Stimulated activated CD4-positive, alpha-beta T cell treated with anti-CD3 and anti-CD28 coated beads, Interleukin-2, amount 100 ng/mL, for 48 hours (primary cell): ENCODE data around the gene AKAP3.
A peak's percentile ranks its signal among the peaks of the same experiment; 100 is the strongest.

Experiments used
- DNase-seq, 2 donors: peaks; one replicate each; pipeline ENCODE4 v3.0.0-alpha.2; 2020

The AKAP3 gene

GRCh38 chr12:4648501-4649357 lies at the start of gene AKAP3, which contains the start of gene NDUFA9:
TSS of gene AKAP3 (minus strand) at chr12:4649051. CDS start at chr12:4638196, 10,855 bp downstream.
TSS of gene NDUFA9 (plus strand) at chr12:4649114. CDS start at chr12:4649127, 13 bp downstream.
- DNase-seq = peak; percentile 65 to 70

- no peak for DNase-seq
Measured at GRCh38 chr12:4690760-4691159, 41.9 kb upstream of the AKAP3 start.

- DNase-seq = no peak
Measured at GRCh38 chr12:4685317-4685716, 36.5 kb upstream of the AKAP3 start.

GRCh38 chr12:4681732-4682131 lies 32.9 kb upstream of the AKAP3 start:
- no peak for DNase-seq

- no peak for DNase-seq
Measured at GRCh38 chr12:4679711-4680110, 30.9 kb upstream of the AKAP3 start.

DNA sequence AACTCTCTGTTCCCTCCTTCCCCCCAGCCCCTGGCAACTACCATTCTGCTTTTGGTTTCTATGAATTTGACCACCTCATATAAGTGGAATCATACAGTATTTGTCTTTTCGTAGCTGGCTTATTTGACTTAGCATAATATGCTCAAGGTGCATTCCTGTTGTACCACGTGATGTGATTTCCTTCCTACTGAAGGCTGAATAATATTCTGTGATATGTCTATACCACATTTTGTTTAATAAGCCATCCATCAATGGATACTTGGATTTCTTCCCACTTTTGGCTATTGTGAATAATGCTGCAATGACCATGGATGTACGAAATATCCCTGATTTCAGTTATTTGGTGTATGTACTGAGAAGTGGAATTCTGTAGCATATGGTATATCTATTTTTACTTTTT lies 16.4 kb upstream of the AKAP3 start:
- DNase-seq = no peak

GRCh38 chr12:4663971-4664505 lies 15.2 kb upstream of the AKAP3 start:
- DNase-seq = no peak

DNA sequence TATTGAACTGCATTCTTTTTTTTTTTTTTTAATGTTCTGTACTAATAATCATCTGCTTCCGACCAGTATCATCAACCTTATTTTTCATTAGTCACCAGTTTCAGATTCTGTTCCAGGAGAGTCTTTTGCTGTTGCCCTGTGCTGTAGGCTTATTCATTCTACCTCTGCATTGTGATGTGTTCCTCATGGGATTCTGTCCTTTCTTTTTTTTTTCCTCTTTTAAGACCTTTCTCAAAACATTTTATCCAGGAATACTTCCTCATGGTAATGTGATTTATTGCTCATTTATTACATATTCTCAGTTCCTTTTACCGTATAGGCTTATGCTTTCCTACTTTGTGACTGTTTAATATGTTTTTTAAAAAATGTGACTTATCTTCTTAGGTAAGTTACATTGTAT lies 4.8 kb upstream of the AKAP3 start:
- DNase-seq = no peak

DNA sequence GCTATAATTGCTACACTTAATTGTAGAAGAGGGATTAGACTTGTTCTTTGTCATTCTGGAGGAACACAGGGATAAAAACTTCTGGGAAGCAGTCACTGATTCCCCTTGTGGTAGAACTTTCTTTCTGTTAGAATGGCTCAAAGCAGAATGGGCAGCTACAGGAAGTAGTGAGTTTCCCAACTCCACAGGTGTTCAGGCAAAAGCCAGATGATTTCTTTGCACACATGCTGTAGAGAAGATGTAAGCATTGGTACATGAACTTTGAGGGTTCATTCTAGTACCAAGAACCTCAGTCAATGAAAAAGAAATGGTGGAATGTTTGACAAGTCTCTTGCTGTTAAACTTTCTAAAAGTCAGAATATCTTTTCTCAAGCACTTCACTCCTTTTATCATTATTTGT lies 4.4 kb upstream of the AKAP3 start:
- DNase-seq = no peak

- DNase-seq = no peak
Measured at GRCh38 chr12:4649358-4649661, 459 bp upstream of the AKAP3 start.

- no peak for DNase-seq
Measured at GRCh38 chr12:4648104-4648500, 749 bp downstream of the AKAP3 start.

GRCh38 chr12:4645023-4645422 lies 3.8 kb downstream of the AKAP3 start:
- DNase-seq = no peak

- DNase-seq = no peak
Measured at GRCh38 chr12:4643747-4644146, 5.1 kb downstream of the AKAP3 start.

DNA sequence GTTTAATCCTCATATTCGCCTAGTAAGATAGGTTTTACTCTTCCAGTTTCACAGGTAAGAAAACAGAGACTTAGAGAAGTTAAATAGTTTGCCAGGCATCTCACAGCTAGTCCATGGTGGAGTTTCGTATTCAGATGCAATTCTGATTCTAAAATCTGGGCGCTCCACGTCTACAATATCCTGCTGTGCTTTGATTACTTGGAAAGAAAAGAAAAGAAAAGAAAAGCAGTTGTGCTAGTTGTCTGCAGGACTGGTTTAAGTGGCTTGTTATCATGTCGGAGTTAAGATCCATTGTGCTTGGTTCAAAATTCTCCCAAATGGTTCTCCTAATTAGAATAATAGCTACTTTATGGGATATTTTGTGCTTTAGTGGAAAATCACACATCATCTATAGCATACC lies 18.6 kb downstream of the AKAP3 start:
- DNase-seq = no peak

- no peak for DNase-seq
Measured at GRCh38 chr12:4628406-4628805, 20.4 kb downstream of the AKAP3 start.

GRCh38 chr12:4626543-4626942 lies 22.3 kb downstream of the AKAP3 start:
- DNase-seq = no peak

GRCh38 chr12:4621511-4621910 lies 27.3 kb downstream of the AKAP3 start:
- DNase-seq = no peak

DNA sequence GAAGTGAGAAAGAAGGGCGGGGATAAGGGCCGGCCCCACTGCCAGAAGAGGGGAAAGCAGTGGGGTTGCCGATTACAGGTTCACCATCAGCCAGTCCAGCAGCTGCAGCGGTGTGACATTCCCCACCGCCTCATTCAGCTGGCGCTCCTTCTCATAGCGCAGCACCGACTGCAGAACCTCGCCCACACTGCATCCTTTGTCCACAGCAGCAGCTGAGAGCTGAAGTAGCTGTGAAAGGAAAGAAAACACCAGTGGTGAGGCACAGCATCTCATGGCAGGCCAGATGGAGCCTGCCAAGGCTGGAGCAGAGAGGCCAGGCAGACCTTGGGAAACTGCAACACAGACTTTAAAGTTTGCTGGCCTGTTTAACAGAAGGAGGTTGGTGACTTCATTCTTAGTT lies 33.2 kb downstream of the AKAP3 start:
- DNase-seq = no peak

DNA sequence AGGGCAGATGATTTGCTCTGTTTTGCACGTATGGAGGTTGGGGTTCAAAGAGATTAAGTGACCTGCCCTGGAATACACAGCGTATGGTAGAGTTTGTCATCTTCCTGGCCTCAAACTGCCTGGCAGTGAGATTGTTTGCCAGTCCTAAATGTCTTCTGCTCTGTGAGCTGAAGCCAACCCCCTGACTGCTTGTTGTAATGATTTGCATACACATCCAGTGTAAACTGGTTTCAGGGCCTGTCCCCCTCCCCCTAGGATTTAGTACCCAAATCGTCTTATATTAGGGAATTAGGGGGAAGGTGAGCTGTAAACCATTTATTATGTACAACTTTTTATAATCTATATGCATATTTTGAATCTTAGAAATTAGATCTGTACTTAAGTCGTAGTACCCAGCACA lies 38.4 kb downstream of the AKAP3 start:
- DNase-seq = no peak

- DNase-seq = no peak
Measured at GRCh38 chr12:4609071-4609470, 39.8 kb downstream of the AKAP3 start.

- no peak for DNase-seq
Measured at GRCh38 chr12:4607056-4607455, 41.8 kb downstream of the AKAP3 start.

- DNase-seq = peak; percentile 73 to 79
Measured at GRCh38 chr12:4604684-4605193, 44.1 kb downstream of the AKAP3 start.

GRCh38 chr12:4603946-4604345 lies 44.9 kb downstream of the AKAP3 start:
- no peak for DNase-seq

DNA sequence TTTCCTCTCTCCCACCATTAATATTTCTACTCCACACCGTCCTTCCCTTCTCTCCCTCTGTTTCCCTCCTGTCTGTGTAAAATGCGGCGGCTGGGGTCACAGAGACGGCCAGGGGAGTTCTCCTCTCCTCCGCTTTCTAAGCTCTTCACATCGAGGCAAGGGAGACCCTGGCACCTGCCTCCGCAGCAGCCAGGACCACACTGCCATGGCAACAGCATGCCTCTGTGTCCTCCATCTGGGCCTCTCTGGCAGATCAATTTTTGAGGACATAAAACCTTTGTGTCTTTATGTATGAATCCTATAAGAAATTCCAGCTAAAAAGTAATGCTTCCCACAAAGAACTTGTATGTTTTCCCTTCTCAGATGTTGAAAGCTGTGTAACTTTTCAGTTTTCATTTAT lies 45.4 kb downstream of the AKAP3 start:
- no peak for DNase-seq

DNA sequence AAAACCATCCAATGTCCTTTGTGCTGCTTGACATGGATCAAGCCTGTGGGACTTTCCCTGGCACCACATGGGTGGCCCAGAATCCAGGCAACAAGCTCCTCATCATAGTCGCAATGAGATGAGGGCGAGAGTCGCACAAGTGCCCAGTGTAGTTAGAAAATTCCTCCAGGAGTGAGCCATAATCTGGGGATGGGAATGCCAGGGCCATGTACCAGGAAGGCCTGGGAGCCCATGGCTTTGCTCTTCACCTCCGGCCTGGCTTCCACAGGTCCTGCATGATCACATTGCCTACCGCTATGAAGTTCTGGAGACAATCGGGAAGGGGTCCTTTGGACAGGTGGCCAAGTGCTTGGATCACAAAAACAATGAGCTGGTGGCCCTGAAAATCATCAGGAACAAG lies 53.0 kb downstream of the AKAP3 start:
- DNase-seq = no peak
